ENCODE data around the gene PRSS27. TPM values are rescaled to one million over a fixed set of nuclear protein-coding genes. Genes with fewer than 3 reads are reported as not detected.

PRSS27 gene
- polyA plus RNA-seq, 1 donor (not counting 4 experiments of a cell fraction or from before 2014, with no cell fraction given): 0.20 TPM

DNA sequence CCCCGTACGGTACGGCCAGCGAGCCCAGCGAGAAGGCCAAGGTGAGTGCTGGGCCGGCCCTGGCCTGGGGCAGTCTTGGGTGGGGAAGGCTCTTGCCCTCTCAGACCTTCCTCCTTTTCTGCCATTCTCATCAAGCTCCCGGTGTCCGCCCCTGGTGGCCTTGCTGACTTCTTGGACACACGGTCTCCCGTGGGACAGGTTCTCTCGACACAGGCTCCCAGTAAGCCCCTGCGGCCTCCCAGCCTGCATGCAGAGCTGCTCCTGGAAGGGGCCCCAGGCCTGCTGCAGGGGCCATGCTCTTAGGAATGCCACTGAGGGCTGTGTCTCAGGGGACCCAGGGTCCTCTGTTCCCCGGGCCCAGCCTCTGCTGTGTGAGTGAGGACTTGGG is 17.6 kb downstream of the PRSS27 start:
- Histone ChIP-seq H3K9ac (ENCODE audit: control insufficient read depth, extremely low read depth, insufficient read depth, low read length) (no peak overlapping the region), H3K4me1 (ENCODE audit: control insufficient read depth, extremely low read depth, insufficient read depth, low read length) (no peaks in the 10 kb centered on the region), H3K4me3 (ENCODE audit: control insufficient read depth in 2 of 3, extremely low read depth in 1 of 3, insufficient read depth in 2 of 3, low read depth in 1 of 3, low read length in 3 of 3) (no peak overlapping the region), H3K4me2 (ENCODE audit: control insufficient read depth, extremely low read depth, insufficient read depth, low read depth, low read length) (no peak overlapping the region), H3K9me3 (ENCODE audit: control insufficient read depth, low read depth, low read length) (no peaks in the 10 kb centered on the region), H4K20me1 (ENCODE audit: control insufficient read depth, extremely low read depth, insufficient read depth, low read length) (no peaks in the 10 kb centered on the region), H3K36me3 (ENCODE audit: control insufficient read depth in 2 of 2, extremely low read depth in 1 of 2, insufficient read depth in 2 of 2, low read length in 2 of 2) (peaks cover 21 to 47% of the 10 kb centered on the region in 2 experiments), H3K79me2 (ENCODE audit: control insufficient read depth, insufficient read depth, low read length) (no peaks in the 10 kb centered on the region), H3K27me3 (ENCODE audit: control insufficient read depth, extremely low read depth, insufficient read depth, low read length) (no peaks in the 10 kb centered on the region), H3K27ac (ENCODE audit: control insufficient read depth, insufficient read depth, low read length) (no peak overlapping the region), H3K9me1 (ENCODE audit: control insufficient read depth, extremely low read depth, insufficient read depth, low read length) (no peaks in the 10 kb centered on the region), H2AFZ (ENCODE audit: control insufficient read depth, low read length) (no peak overlapping the region)
- TF ChIP-seq EZH2 (IDR thresholded peaks at IDR 0.05; ENCODE audit: low read length): no peak
- TF ChIP-seq, protein P1, sequence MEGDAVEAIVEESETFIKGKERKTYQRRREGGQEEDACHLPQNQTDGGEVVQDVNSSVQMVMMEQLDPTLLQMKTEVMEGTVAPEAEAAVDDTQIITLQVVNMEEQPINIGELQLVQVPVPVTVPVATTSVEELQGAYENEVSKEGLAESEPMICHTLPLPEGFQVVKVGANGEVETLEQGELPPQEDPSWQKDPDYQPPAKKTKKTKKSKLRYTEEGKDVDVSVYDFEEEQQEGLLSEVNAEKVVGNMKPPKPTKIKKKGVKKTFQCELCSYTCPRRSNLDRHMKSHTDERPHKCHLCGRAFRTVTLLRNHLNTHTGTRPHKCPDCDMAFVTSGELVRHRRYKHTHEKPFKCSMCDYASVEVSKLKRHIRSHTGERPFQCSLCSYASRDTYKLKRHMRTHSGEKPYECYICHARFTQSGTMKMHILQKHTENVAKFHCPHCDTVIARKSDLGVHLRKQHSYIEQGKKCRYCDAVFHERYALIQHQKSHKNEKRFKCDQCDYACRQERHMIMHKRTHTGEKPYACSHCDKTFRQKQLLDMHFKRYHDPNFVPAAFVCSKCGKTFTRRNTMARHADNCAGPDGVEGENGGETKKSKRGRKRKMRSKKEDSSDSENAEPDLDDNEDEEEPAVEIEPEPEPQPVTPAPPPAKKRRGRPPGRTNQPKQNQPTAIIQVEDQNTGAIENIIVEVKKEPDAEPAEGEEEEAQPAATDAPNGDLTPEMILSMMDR (optimal IDR thresholded peaks at IDR 0.05 in 1 of 3, IDR thresholded peaks at IDR 0.05 in 1 of 3, conservative IDR thresholded peaks at IDR 0.05 in 1 of 3; ENCODE audit: extremely low read depth in 1 of 3, insufficient read depth in 2 of 3, low read length in 3 of 3): no peak
- no peak for DNase-seq (ENCODE audit: low read depth, low spot score)
- dilution Hi-C loops (cut with MboI; ENCODE audit: extremely low pct_ligation_motif_present, low sequenced_read_pairs): no loop called here
- no peak for FAIRE-seq

DNA sequence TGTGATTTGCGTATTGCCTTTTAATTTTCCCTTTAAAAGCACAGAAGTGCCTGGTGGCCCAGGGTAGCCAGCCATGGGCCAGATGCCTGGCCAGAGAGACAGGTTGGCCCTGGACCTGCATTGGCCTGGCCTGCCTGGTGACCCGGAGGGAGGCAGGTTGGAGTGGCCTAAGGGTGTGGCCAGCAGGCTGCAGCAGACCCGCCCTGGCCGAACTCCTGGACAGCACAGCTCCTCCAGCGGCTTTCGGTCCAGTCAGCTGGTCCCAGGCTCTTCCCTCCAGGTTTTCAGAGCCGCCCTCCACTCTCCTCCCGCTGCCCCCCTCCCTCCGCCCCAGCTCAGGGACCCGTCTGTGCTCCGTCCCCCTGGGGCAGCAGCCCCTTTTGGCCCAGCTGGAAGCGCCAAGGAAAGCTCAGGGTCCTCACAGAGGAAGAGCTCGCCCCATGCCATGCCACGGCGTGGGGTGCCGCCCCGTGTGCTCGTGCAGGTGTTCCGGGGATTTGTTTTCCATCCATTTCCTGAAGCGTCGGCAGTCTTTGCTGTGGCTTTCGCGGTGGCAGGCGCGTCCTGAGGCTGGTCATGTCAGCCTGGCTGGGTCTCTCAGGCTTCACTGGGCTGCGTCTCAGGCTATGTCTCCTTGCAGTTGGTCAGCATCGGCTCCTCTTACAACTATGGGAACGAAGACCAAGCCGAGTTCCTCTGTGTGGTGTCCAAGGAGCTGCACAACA is 18.1 kb downstream of the PRSS27 start:
- no peak overlapping the region for H3K4me2 ChIP-seq (ENCODE audit: control insufficient read depth, extremely low read depth, insufficient read depth, low read depth, low read length)
- TF ChIP-seq EZH2 (IDR thresholded peaks at IDR 0.05; ENCODE audit: low read length): no peak
- TF ChIP-seq, protein P1 (optimal IDR thresholded peaks at IDR 0.05 in 1 of 3, IDR thresholded peaks at IDR 0.05 in 1 of 3, conservative IDR thresholded peaks at IDR 0.05 in 1 of 3; ENCODE audit: extremely low read depth in 1 of 3, insufficient read depth in 2 of 3, low read length in 3 of 3): no peak
- no peaks in the 10 kb centered on the region for H3K27me3 ChIP-seq (ENCODE audit: control insufficient read depth, extremely low read depth, insufficient read depth, low read length)
- FAIRE-seq: no peak
- no peak overlapping the region for H2AFZ ChIP-seq (ENCODE audit: control insufficient read depth, low read length)
- no peak overlapping the region for H3K27ac ChIP-seq (ENCODE audit: control insufficient read depth, insufficient read depth, low read length)
- H4K20me1 ChIP-seq (ENCODE audit: control insufficient read depth, extremely low read depth, insufficient read depth, low read length): no peaks in the 10 kb centered on the region
- DNase-seq (ENCODE audit: low read depth, low spot score): no peak
- H3K36me3 ChIP-seq (ENCODE audit: control insufficient read depth in 2 of 2, extremely low read depth in 1 of 2, insufficient read depth in 2 of 2, low read length in 2 of 2): peaks cover 21 to 47% of the 10 kb centered on the region in 2 experiments
- no peaks in the 10 kb centered on the region for H3K9me1 ChIP-seq (ENCODE audit: control insufficient read depth, extremely low read depth, insufficient read depth, low read length)
- no peaks in the 10 kb centered on the region for H3K79me2 ChIP-seq (ENCODE audit: control insufficient read depth, insufficient read depth, low read length)
- no peaks in the 10 kb centered on the region for H3K4me1 ChIP-seq (ENCODE audit: control insufficient read depth, extremely low read depth, insufficient read depth, low read length)
- H3K9ac ChIP-seq (ENCODE audit: control insufficient read depth, extremely low read depth, insufficient read depth, low read length): no peak overlapping the region
- no peaks in the 10 kb centered on the region for H3K9me3 ChIP-seq (ENCODE audit: control insufficient read depth, low read depth, low read length)
- dilution Hi-C loops (cut with MboI; ENCODE audit: extremely low pct_ligation_motif_present, low sequenced_read_pairs): no loop called here
- H3K4me3 ChIP-seq (ENCODE audit: control insufficient read depth in 2 of 3, extremely low read depth in 1 of 3, insufficient read depth in 2 of 3, low read depth in 1 of 3, low read length in 3 of 3): no peak overlapping the region
